ENCODE data around the gene DYRK4.
A peak's percentile ranks its signal among the peaks of the same experiment; 100 is the strongest.

Gene DYRK4

GRCh38 chr12:4610481-4610880 is 48.5 kb downstream of the DYRK4 start:
- DNase-seq (ENCODE audit: extremely low spot score, insufficient read length, low read depth), result no peak
- no peak for FAIRE-seq

DNA sequence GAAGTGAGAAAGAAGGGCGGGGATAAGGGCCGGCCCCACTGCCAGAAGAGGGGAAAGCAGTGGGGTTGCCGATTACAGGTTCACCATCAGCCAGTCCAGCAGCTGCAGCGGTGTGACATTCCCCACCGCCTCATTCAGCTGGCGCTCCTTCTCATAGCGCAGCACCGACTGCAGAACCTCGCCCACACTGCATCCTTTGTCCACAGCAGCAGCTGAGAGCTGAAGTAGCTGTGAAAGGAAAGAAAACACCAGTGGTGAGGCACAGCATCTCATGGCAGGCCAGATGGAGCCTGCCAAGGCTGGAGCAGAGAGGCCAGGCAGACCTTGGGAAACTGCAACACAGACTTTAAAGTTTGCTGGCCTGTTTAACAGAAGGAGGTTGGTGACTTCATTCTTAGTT is 53.7 kb downstream of the DYRK4 start:
- FAIRE-seq (no peak), DNase-seq (ENCODE audit: extremely low spot score, insufficient read length, low read depth) (no peak)

GRCh38 chr12:4621511-4621910 is 59.5 kb downstream of the DYRK4 start:
- no peak for FAIRE-seq
- DNase-seq (ENCODE audit: extremely low spot score, insufficient read length, low read depth), result no peak

DNA sequence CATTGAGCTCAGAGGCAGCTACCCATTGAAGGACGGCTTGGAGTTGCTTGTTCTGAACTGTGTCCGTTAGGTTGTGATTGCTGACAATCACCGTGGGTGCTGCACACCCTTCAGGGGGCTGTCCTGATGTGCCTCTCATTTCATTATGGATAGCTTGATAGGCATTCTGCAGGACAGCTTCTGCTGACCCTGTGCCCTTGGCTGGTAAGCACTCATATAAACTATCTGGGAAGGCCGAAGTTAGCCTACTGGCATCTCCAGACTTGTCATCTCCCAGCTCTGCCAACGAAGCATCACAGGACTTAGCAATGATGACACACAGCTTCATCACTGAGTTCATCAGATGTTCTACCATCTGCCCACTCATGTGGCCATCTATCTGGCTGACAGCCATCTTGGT is 64.5 kb downstream of the DYRK4 start:
- FAIRE-seq (no peak), DNase-seq (ENCODE audit: extremely low spot score, insufficient read length, low read depth) (no peak)

DNA sequence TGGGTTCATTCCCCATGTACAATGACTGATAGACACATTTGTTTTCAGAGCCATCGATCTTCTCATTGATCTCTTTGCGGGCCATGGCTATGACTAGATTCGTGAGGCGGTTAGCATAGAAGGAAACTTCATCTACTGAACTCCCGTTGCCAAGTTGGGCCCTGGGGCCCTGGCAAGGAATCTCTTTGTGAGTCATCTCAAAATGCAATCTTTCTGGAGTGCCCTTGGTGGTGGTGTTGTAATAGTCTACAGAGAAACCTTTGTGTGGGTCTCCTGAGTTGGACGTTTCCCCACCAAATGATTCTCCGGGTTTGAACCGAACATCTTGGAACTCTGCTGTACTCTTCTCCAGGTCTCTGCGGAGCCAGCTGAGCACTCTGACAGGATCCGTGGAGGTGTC is 66.4 kb downstream of the DYRK4 start:
- no peak for FAIRE-seq
- no peak for DNase-seq (ENCODE audit: extremely low spot score, insufficient read length, low read depth)

- FAIRE-seq, result no peak
- no peak for DNase-seq (ENCODE audit: extremely low spot score, insufficient read length, low read depth)
These were observed 68.3 kb downstream of the DYRK4 start for GRCh38 chr12:4630262-4630661.

- DNase-seq (ENCODE audit: extremely low spot score, insufficient read length, low read depth), result no peak
- peak; percentile 83 for FAIRE-seq
These were observed 81.7 kb downstream of the DYRK4 start for GRCh38 chr12:4643747-4644146.

DNA sequence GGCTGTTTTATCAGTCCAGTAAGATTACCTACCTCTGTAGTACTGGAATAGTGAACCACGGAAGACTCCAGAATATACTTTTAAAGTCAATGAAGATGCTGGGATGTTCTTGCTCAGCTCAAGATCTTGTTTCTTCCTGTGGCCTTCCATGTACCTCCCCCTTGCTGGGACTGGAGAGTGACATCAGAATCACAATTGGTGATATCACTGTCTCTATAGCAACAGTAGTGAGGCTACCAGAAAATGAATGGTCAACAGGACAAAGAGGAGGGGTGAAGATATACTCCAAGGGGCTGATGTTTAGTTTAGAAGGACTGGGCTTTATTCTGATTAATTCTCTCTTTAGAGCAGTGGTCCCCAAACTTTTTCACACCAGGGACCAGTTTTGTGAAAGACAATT is 83.0 kb downstream of the DYRK4 start:
- DNase-seq (ENCODE audit: extremely low spot score, insufficient read length, low read depth), result no peak
- FAIRE-seq, result no peak

DNA sequence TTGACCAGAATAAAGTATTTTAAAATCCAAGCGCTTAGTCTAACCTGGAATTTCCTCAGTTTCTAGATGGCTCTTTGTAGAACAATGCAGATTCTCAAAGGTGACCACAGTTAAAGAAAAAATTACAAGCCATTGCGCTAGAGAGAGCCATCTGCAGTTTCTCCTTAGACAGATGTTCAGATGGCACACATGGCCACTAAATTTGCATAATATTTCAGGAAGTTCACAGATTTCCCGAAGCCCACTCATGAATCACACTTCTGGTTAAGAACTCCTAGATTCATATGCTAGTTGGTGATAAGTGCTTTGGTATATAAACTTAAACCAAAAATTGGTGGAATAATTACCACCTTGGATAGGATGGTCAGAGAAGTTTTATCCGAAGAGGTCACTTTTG is 86.1 kb downstream of the DYRK4 start:
- FAIRE-seq (no peak), DNase-seq (ENCODE audit: extremely low spot score, insufficient read length, low read depth) (no peak)

DNA sequence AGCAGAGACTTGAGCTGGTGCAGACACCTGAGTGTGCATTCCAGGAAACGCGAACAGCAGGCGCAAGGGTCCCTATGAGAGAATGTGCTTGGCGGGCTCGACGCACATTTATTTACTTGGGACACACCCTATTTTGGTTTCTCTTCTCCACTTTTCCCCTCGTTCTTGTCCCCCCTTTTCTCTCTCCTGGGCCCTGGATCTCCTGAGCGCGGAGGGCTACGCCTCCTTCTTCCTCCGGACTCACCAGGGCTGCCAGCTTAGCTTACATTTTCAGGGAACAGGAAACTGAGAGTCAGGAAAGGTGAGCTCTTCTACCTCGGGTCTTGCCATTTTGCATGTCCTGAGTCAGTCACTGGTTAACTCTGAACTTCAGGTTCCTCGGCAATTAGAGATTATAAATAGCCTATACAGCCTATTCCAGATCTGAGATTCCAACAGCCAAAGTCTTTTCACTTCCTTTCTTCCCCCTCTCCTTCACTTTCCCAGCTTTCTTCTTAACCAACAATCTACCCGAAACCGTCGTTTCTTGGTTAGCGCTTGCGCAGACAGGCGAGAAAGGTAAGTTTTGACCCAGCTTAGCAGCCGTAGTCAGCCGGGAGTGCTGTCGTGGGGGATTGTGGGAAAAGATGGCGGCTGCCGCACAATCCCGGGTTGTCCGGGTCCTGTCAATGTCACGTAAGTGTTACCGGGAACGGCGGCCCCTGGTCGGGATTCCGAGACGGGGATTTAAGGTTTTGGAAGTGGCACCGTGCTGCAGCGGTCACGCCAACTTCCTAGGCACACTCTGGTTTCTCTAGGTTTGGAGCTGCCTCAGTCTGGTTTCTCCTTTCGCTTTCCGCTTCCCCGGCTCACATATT is 86.7 kb downstream of the DYRK4 start, which contains the start of the genes AKAP3 and NDUFA9:
AKAP3 (minus strand) TSS at position 551 of the 857 bp plus-strand sequence. CDS start 10,855 bp downstream, outside the sequence.
NDUFA9 (plus strand) TSS at position 614 of the 857 bp plus-strand sequence; CDS start at position 627, 13 bp downstream.
- FAIRE-seq, result peak; percentile 97

DNA sequence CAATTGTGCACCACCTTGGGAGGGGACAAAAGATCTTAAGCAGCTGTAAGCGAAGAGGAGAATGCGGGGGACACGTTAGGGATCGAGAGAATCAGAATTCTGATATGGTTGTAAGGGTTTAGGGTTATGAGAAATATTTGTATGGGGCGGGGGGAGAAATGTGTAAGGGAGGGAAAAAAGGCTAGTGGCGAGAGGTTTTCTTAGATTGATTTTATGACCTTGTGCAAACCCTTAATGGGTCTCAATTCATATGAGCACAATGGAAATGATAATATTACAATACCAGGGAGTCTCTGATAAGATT is 87.3 kb downstream of the DYRK4 start:
- FAIRE-seq (no peak), DNase-seq (ENCODE audit: extremely low spot score, insufficient read length, low read depth) (no peak)

More for the DNA sequence above, 86.7 kb downstream of the DYRK4 start, which contains the start of the genes AKAP3 and NDUFA9:
- peak; percentile 50 for DNase-seq (ENCODE audit: extremely low spot score, insufficient read length, low read depth)

DNA sequence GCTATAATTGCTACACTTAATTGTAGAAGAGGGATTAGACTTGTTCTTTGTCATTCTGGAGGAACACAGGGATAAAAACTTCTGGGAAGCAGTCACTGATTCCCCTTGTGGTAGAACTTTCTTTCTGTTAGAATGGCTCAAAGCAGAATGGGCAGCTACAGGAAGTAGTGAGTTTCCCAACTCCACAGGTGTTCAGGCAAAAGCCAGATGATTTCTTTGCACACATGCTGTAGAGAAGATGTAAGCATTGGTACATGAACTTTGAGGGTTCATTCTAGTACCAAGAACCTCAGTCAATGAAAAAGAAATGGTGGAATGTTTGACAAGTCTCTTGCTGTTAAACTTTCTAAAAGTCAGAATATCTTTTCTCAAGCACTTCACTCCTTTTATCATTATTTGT is 91.2 kb downstream of the DYRK4 start:
- FAIRE-seq, result no peak

DNA sequence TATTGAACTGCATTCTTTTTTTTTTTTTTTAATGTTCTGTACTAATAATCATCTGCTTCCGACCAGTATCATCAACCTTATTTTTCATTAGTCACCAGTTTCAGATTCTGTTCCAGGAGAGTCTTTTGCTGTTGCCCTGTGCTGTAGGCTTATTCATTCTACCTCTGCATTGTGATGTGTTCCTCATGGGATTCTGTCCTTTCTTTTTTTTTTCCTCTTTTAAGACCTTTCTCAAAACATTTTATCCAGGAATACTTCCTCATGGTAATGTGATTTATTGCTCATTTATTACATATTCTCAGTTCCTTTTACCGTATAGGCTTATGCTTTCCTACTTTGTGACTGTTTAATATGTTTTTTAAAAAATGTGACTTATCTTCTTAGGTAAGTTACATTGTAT is 91.7 kb downstream of the DYRK4 start:
- no peak for DNase-seq (ENCODE audit: extremely low spot score, insufficient read length, low read depth)
- no peak for FAIRE-seq

More for the DNA sequence above, 91.2 kb downstream of the DYRK4 start:
- no peak for DNase-seq (ENCODE audit: extremely low spot score, insufficient read length, low read depth)

Data from GM18507 (cell line).